IMR-90 (cell line): ENCODE results near the gene CCDC18. TPM values are rescaled to one million over a fixed set of nuclear protein-coding genes. Genes with fewer than 3 reads are reported as not detected.

ENCODE experiments used
- ATAC-seq: fragments of 200-7000 bp; cut with Tn5 transposase; 2 replicates; pipeline ENCODE4 v1.9.1; 2020; ENCODE audit warnings: low read depth, mild to moderate bottlenecking, moderate library complexity
- BruUV-seq: library from RNA; stranded (reverse); fragments of 400-500 nt; replicated peaks from 2 replicates; lab custom pipeline; 2021; lab: Mats Ljungman, UMichigan
- CTCF ChIA-PET: fragments of 300-600 bp; formaldehyde crosslinking; extraction: SDS; loops from one replicate; lab custom pipeline; 2021; ENCODE audit warnings: antibody characterized with exemption; lab: Yijun Ruan, JAX
- POLR2A ChIA-PET: fragments of 300-600 bp; sonication (Branson Sonifier 250); formaldehyde crosslinking; loops from one replicate; lab custom pipeline; 2022; ENCODE audit warnings: antibody characterized with exemption; ENCODE audit not compliant: unreplicated experiment; lab: Charles Lee
- DNase-seq: peaks from one replicate; pipeline ENCODE4 v3.0.0; 2013
- H2AFZ ChIP-seq: replicated peaks from 2 replicates; pipeline ENCODE3; 2013; ENCODE audit warnings: low read length, mild to moderate bottlenecking; ENCODE audit not compliant: poor library complexity
- H2AK5ac ChIP-seq: 2 replicates; pipeline ENCODE4 v1.6.1; 2013; ENCODE audit warnings: low read depth, low read length, inconsistent platforms
- H2AK9ac ChIP-seq: replicated peaks from 2 replicates; pipeline ENCODE3; 2013; ENCODE audit warnings: mild to moderate bottlenecking, low read depth, low read length, moderate library complexity; ENCODE audit not compliant: poor library complexity
- H2BK120ac ChIP-seq: 2 replicates; pipeline ENCODE4 v1.6.1; 2013; ENCODE audit warnings: low read depth, low read length, inconsistent platforms
- H2BK15ac ChIP-seq: 3 replicates; pipeline ENCODE4 v1.6.1; 2013; ENCODE audit warnings: low read depth, low read length, inconsistent platforms
- H2BK20ac ChIP-seq: 2 replicates; pipeline ENCODE4 v1.6.1; 2013; ENCODE audit warnings: low read depth, mild to moderate bottlenecking, inconsistent platforms, low read length, moderate library complexity
- H2BK5ac ChIP-seq: 2 replicates; pipeline ENCODE4 v1.6.1; 2013; ENCODE audit warnings: mild to moderate bottlenecking, low read depth, low read length, inconsistent platforms; ENCODE audit not compliant: poor library complexity, severe bottlenecking
- H3K14ac ChIP-seq: replicated peaks from 2 replicates; pipeline ENCODE4 v1.6.1; 2013; ENCODE audit warnings: low read depth, low read length, inconsistent platforms
- H3K18ac ChIP-seq: 2 replicates; pipeline ENCODE4 v1.6.1; 2013; ENCODE audit warnings: low read depth, low read length, control low read depth
- H3K23ac ChIP-seq: 2 replicates; pipeline ENCODE4 v1.6.1; 2013; ENCODE audit warnings: low read depth, low read length, inconsistent platforms
- H3K27ac ChIP-seq: 2 replicates; pipeline ENCODE4 v1.5.1; 2013; ENCODE audit warnings: mild to moderate bottlenecking, control low read depth, low read length; ENCODE audit not compliant: insufficient read depth
- H3K27me3 ChIP-seq: 2 replicates; pipeline ENCODE4 v1.6.1; 2013; ENCODE audit warnings: low read length; ENCODE audit not compliant: control insufficient read depth, insufficient read depth
- H3K36me3 ChIP-seq: 2 replicates; pipeline ENCODE4 v1.6.1; 2013; ENCODE audit warnings: low read length, mixed read lengths; ENCODE audit not compliant: control insufficient read depth, insufficient read depth
- H3K4ac ChIP-seq: 2 replicates; pipeline ENCODE4 v1.6.1; 2013; ENCODE audit warnings: low read depth, low read length, inconsistent platforms
- H3K4me1 ChIP-seq: 2 replicates; pipeline ENCODE4 v1.6.1; 2013; ENCODE audit warnings: low read length, mixed read lengths; ENCODE audit not compliant: control insufficient read depth, insufficient read depth
- H3K4me2 ChIP-seq: 2 replicates; pipeline ENCODE4 v1.6.1; 2013; ENCODE audit warnings: low read depth, mild to moderate bottlenecking, control low read depth, low read length, moderate library complexity
- H3K4me3 ChIP-seq: 2 replicates; pipeline ENCODE4 v1.5.1; 2013; ENCODE audit warnings: low read depth, mild to moderate bottlenecking, control low read depth, low read length, moderate library complexity; ENCODE audit not compliant: insufficient read depth
- H3K56ac ChIP-seq: 2 replicates; pipeline ENCODE4 v1.6.1; 2013; ENCODE audit warnings: low read length, inconsistent platforms; ENCODE audit not compliant: insufficient read depth; ENCODE audit errors: extremely low read depth
- H3K79me1 ChIP-seq, 2 experiments: 2 replicates each; pipeline ENCODE4 v1.6.1; 2013; ENCODE audit warnings: low read length in 2 of 2, inconsistent platforms in 1 of 2, low read depth in 1 of 2
- H3K9ac ChIP-seq: 2 replicates; pipeline ENCODE4 v1.6.1; 2013; ENCODE audit warnings: low read depth, low read length, control low read depth
- H3K9me1 ChIP-seq: 2 replicates; pipeline ENCODE4 v1.6.1; 2013; ENCODE audit warnings: low read length, inconsistent platforms; ENCODE audit not compliant: insufficient read depth
- H3K9me3 ChIP-seq: 2 replicates; pipeline ENCODE4 v1.6.1; 2013; ENCODE audit warnings: low read length; ENCODE audit not compliant: control insufficient read depth, insufficient read depth
- H4K20me1 ChIP-seq: 2 replicates; pipeline ENCODE4 v1.6.1; 2013; ENCODE audit warnings: low read length, inconsistent platforms; ENCODE audit not compliant: insufficient read depth
- H4K5ac ChIP-seq: 2 replicates; pipeline ENCODE4 v1.6.1; 2013; ENCODE audit warnings: mild to moderate bottlenecking, low read depth, low read length, control low read depth
- H4K8ac ChIP-seq, 2 experiments: 2 replicates each; pipeline ENCODE4 v1.6.1; 2013; ENCODE audit warnings: low read depth in 2 of 2, low read length in 2 of 2, control low read depth in 1 of 2, inconsistent platforms in 1 of 2
- H4K91ac ChIP-seq: 2 replicates; pipeline ENCODE4 v1.6.1; 2013; ENCODE audit warnings: low read depth, low read length, inconsistent platforms; ENCODE audit not compliant: insufficient read depth
- BHLHE40 ChIP-seq: fragments of 150-350 bp; IDR thresholded peaks from 2 replicates; pipeline ENCODE4 v1.6.1; 2016; ENCODE audit warnings: mild to moderate bottlenecking, low read depth, low read length
- CEBPB ChIP-seq: IDR thresholded peaks from 2 replicates; pipeline ENCODE4 v1.6.1; 2012; ENCODE audit warnings: low read depth, low read length, improper control_type of control experiment
- CHD1 ChIP-seq: IDR thresholded peaks from 2 replicates; pipeline ENCODE4 v1.6.1; 2012; ENCODE audit warnings: low read depth, low read length, improper control_type of control experiment
- ELK1 ChIP-seq: fragments of 150-350 bp; IDR thresholded peaks from 2 replicates; pipeline ENCODE4 v1.6.1; 2016; ENCODE audit warnings: low read depth, mild to moderate bottlenecking, low read length, moderate library complexity, borderline replicate concordance
- FOS ChIP-seq: fragments of 150-350 bp; IDR thresholded peaks from 2 replicates; pipeline ENCODE4 v1.6.1; 2016; ENCODE audit warnings: low read depth, low read length
- MAFK ChIP-seq: IDR thresholded peaks from 2 replicates; pipeline ENCODE4 v1.6.1; 2012; ENCODE audit warnings: low read depth, low read length, improper control_type of control experiment
- MAZ ChIP-seq: IDR thresholded peaks from 2 replicates; pipeline ENCODE4 v1.6.1; 2012; ENCODE audit warnings: low read depth, mild to moderate bottlenecking, low read length, improper control_type of control experiment, moderate library complexity, borderline replicate concordance
- MXI1 ChIP-seq: IDR thresholded peaks from 2 replicates; pipeline ENCODE4 v1.6.1; 2012; ENCODE audit warnings: low read depth, mild to moderate bottlenecking, low read length, moderate library complexity, borderline replicate concordance
- NFE2L2 ChIP-seq: fragments of 150-350 bp; IDR thresholded peaks from 2 replicates; pipeline ENCODE4 v1.6.1; 2016; ENCODE audit warnings: low read depth, mild to moderate bottlenecking, low read length
- POLR2A ChIP-seq: IDR thresholded peaks from 2 replicates; pipeline ENCODE4 v1.6.1; 2012; ENCODE audit warnings: mild to moderate bottlenecking, low read depth, low read length
- RAD21 ChIP-seq: IDR thresholded peaks from 2 replicates; pipeline ENCODE4 v1.6.1; 2012; ENCODE audit warnings: low read length, improper control_type of control experiment
- RCOR1 ChIP-seq: IDR thresholded peaks from 2 replicates; pipeline ENCODE4 v1.6.1; 2012; ENCODE audit warnings: mild to moderate bottlenecking, low read length, improper control_type of control experiment; ENCODE audit not compliant: insufficient replicate concordance
- RFX5 ChIP-seq: IDR thresholded peaks from 2 replicates; pipeline ENCODE4 v1.8.0; 2012; ENCODE audit warnings: low read depth, mild to moderate bottlenecking, low read length, moderate library complexity
- SMC3 ChIP-seq: fragments of 150-350 bp; IDR thresholded peaks from 2 replicates; pipeline ENCODE4 v1.6.1; 2016; ENCODE audit warnings: low read depth, mild to moderate bottlenecking, antibody characterized with exemption, low read length, moderate library complexity
- WGBS, 2 experiments: methylation state at CpG; one replicate each; pipeline versions ENCODE4 v1.1.5 to v1.1.7; 2013; ENCODE audit warnings: missing lambda C conversion rate in 2 of 2; ENCODE audit not compliant: insufficient read length in 1 of 2; ENCODE audit errors: extremely low coverage in 2 of 2; 5-methylcytosine and 5-hydroxymethylcytosine counted together
- dilution Hi-C: fragments of 300-500 bp; cut with HindIII; formaldehyde crosslinking; loops from one replicate; pipeline ENCODE4 v1.14.3; 2018; ENCODE audit warnings: low sequenced_read_pairs; ENCODE audit not compliant: unreplicated experiment
- in situ Hi-C: fragments of 300-500 bp; cut with MboI; formaldehyde crosslinking; loops from 3 replicates; pipeline ENCODE4 v1.14.3; 2019; ENCODE audit warnings: low sequenced_read_pairs, inconsistent platforms, mixed read lengths
- intact Hi-C: fragments of 100-400 bp; cut with micrococcal nuclease; formaldehyde crosslinking; loops from 2 replicates; pipeline ENCODE4 v1.10.0; 2022
- polyA plus RNA-seq, 3 experiments: library from polyadenylated mRNA; depleted of rRNA; stranded (reverse); fragments of >200 nt; gene quantifications; 2 replicates each; pipeline ENCODE4 v1.2.3, GENCODE V29; 2012; ENCODE audit warnings: low replicate concordance in 1 of 3
- total RNA-seq: library from RNA; depleted of rRNA; stranded (reverse); fragments of >200 nt; gene quantifications from 2 replicates; pipeline ENCODE4 v1.2.3, GENCODE V29; 2012
- TF ChIP-seq, protein P1 (sequence below): conservative IDR thresholded peaks from 2 replicates; pipeline ENCODE4 v1.5.1; 2012; ENCODE audit warnings: mild to moderate bottlenecking, low read depth, low read length, improper control_type of control experiment
- TF ChIP-seq, protein P2 (sequence below): fragments of 150-350 bp; IDR thresholded peaks from 2 replicates; pipeline ENCODE4 v1.6.1; 2017; ENCODE audit warnings: mild to moderate bottlenecking, antibody characterized with exemption, low read length, low read depth

The CCDC18 gene
- total and polyA plus RNA-seq, 2 of the 4 experiments (the other 2 are of a cell fraction) = 5.5 to 7.3 TPM

- Histone ChIP-seq H4K5ac (no peak overlapping the region), H3K23ac (no peak overlapping the region), H3K9me1 (0 out of 2 replicates have a peak, but pooled peaks cover 2% of the 10 kb centered on the region), H3K4ac (no peak overlapping the region), H4K20me1 (peaks cover 32% of the 10 kb centered on the region), H3K4me1 (peaks cover 2% of the 10 kb centered on the region), H3K4me3 (no peak overlapping the region), H3K4me2 (peak overlapping the region; percentile 81; the same call in 1 of the 2 replicates), H2BK120ac (no peak overlapping the region), H3K14ac (no peak overlapping the region), H2BK20ac (no peak overlapping the region), H3K56ac (no peak overlapping the region), H2BK5ac (no peak overlapping the region), H3K27ac (no peak overlapping the region), H2BK15ac (no peak overlapping the region), H3K36me3 (peaks cover 7% of the 10 kb centered on the region), H4K8ac (no peak overlapping the region), H2AFZ (no peak overlapping the region), H3K9me3 (0 out of 2 replicates have a peak, but pooled peaks cover 2% of the 10 kb centered on the region), H3K18ac (no peak overlapping the region), H4K91ac (no peak overlapping the region), H3K79me1 (peaks cover 3 to 29% of the 10 kb centered on the region in 2 experiments; a peak in 3 of 4 replicates), H3K27me3 (no peaks in the 10 kb centered on the region), H3K9ac (no peak overlapping the region), H2AK5ac (no peak overlapping the region), H2AK9ac (no peak overlapping the region)
- BruUV-seq = no TSS peak
- dilution Hi-C loops = no loop called here
- CTCF ChIA-PET = no interaction called here
- in situ Hi-C loops = no loop called here
- no CpG with 5 or more reads among the region's 1 CpG for WGBS, 2 experiments
- DNase-seq = peak; percentile 39
- TF ChIP-seq ELK1 (no peak), CHD1 (no peak), MAZ (no peak), RFX5 (no peak), FOS (no peak), BHLHE40 (no peak), POLR2A (no peak), RAD21 (no peak), SMC3 (no peak), NFE2L2 (no peak), RCOR1 (no peak), CEBPB (no peak), MAFK (no peak), MXI1 (no peak)
- TF ChIP-seq, protein P1, sequence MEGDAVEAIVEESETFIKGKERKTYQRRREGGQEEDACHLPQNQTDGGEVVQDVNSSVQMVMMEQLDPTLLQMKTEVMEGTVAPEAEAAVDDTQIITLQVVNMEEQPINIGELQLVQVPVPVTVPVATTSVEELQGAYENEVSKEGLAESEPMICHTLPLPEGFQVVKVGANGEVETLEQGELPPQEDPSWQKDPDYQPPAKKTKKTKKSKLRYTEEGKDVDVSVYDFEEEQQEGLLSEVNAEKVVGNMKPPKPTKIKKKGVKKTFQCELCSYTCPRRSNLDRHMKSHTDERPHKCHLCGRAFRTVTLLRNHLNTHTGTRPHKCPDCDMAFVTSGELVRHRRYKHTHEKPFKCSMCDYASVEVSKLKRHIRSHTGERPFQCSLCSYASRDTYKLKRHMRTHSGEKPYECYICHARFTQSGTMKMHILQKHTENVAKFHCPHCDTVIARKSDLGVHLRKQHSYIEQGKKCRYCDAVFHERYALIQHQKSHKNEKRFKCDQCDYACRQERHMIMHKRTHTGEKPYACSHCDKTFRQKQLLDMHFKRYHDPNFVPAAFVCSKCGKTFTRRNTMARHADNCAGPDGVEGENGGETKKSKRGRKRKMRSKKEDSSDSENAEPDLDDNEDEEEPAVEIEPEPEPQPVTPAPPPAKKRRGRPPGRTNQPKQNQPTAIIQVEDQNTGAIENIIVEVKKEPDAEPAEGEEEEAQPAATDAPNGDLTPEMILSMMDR = no peak
- TF ChIP-seq, protein P2, sequence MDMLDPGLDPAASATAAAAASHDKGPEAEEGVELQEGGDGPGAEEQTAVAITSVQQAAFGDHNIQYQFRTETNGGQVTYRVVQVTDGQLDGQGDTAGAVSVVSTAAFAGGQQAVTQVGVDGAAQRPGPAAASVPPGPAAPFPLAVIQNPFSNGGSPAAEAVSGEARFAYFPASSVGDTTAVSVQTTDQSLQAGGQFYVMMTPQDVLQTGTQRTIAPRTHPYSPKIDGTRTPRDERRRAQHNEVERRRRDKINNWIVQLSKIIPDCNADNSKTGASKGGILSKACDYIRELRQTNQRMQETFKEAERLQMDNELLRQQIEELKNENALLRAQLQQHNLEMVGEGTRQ = no peak
- ATAC-seq = peak; percentile 35
- POLR2A ChIA-PET = interaction anchor here (0.6 kb wide), 1 partner anchor 382 kb away, joined by 3 read pairs; no protein-coding TSS in a partner anchor
- intact Hi-C loops = no loop called here
Measured at GRCh38 chr1:93171549-93172034, 8.9 kb upstream of the CCDC18 start.
